HEK293 (cell line): ENCODE data around the gene OPN1SW.

Experiments
- CTCF ChIA-PET: fragments of 350-600 bp; formaldehyde crosslinking; extraction: SDS; loops from one replicate; lab custom pipeline; 2021; ENCODE audit warnings: antibody characterized with exemption; lab: Yijun Ruan, JAX
- POLR2A ChIA-PET: fragments of 300-600 bp; formaldehyde crosslinking; extraction: SDS; loops from one replicate; lab custom pipeline; 2020; ENCODE audit warnings: antibody characterized with exemption, inconsistent platforms; lab: Yijun Ruan, JAX
- H3K27ac ChIP-seq: fragments of 200-500 bp; sonication (Bioruptor generic); 2 replicates; pipeline ENCODE4 v1.5.1; 2014; ENCODE audit warnings: low read depth, low read length, control low read depth, inconsistent platforms; ENCODE audit errors: extremely low read depth
- H3K36me3 ChIP-seq, 2 experiments: fragments of 200-500 bp in 1 of 2; sonication (Bioruptor generic) in 1 of 2; 1 replicate in 1 of 2; 2 replicates in 1 of 2; pipeline ENCODE4 v1.5.1; 2014 to 2017; ENCODE audit warnings: inconsistent platforms in 2 of 2, low read length in 2 of 2; ENCODE audit not compliant: control insufficient read depth in 2 of 2, insufficient read depth in 1 of 2
- H3K4me1 ChIP-seq: fragments of 200-500 bp; sonication (Bioruptor generic); 2 replicates; pipeline ENCODE4 v1.5.1; 2014; ENCODE audit warnings: mild to moderate bottlenecking, low read length, inconsistent platforms; ENCODE audit not compliant: control insufficient read depth, insufficient read depth
- H3K4me3 ChIP-seq: 2 replicates; pipeline ENCODE4 v1.5.1; 2011; ENCODE audit warnings: low read depth, mild to moderate bottlenecking, control low read depth, low read length, moderate library complexity
- H3K9me3 ChIP-seq: fragments of 200-500 bp; sonication (Bioruptor generic); 2 replicates; pipeline ENCODE4 v1.5.1; 2014; ENCODE audit warnings: low read depth, low read length, inconsistent platforms; ENCODE audit not compliant: control insufficient read depth, insufficient read depth
- GLIS1 ChIP-seq: fragments of 450-650 bp; formaldehyde crosslinking; IDR thresholded peaks from 2 replicates; pipeline ENCODE4 v1.5.1; 2016; ENCODE audit warnings: missing biosample characterization, missing genetic modification characterization
- MZF1 ChIP-seq: fragments of 450-650 bp; formaldehyde crosslinking; IDR thresholded peaks from 2 replicates; pipeline ENCODE4 v1.5.1; 2017; ENCODE audit warnings: missing biosample characterization, missing genetic modification characterization, borderline replicate concordance
- SCRT1 ChIP-seq: fragments of 450-650 bp; formaldehyde crosslinking; IDR thresholded peaks from 2 replicates; pipeline ENCODE4 v1.5.1; 2016; ENCODE audit warnings: missing biosample characterization, missing genetic modification characterization, borderline replicate concordance
- SP2 ChIP-seq: fragments of 450-650 bp; formaldehyde crosslinking; IDR thresholded peaks from 2 replicates; pipeline ENCODE4 v1.5.1; 2016; ENCODE audit warnings: missing biosample characterization, missing genetic modification characterization
- ZBTB1 ChIP-seq: fragments of 450-650 bp; formaldehyde crosslinking; IDR thresholded peaks from 2 replicates; pipeline ENCODE4 v1.5.1; 2016; ENCODE audit warnings: missing biosample characterization, missing genetic modification characterization
- ZBTB21 ChIP-seq: fragments of 450-650 bp; formaldehyde crosslinking; IDR thresholded peaks from 2 replicates; pipeline ENCODE4 v1.5.1; 2017; ENCODE audit warnings: missing biosample characterization, missing genetic modification characterization
- ZBTB8A ChIP-seq: fragments of 450-650 bp; formaldehyde crosslinking; IDR thresholded peaks from 2 replicates; pipeline ENCODE4 v1.5.1; 2016; ENCODE audit warnings: missing biosample characterization, missing genetic modification characterization
- ZFP3 ChIP-seq: fragments of 450-650 bp; formaldehyde crosslinking; IDR thresholded peaks from 2 replicates; pipeline ENCODE4 v1.5.1; 2016; ENCODE audit warnings: low read depth, missing biosample characterization, missing genetic modification characterization
- ZNF138 ChIP-seq: fragments of 450-650 bp; formaldehyde crosslinking; IDR thresholded peaks from 2 replicates; pipeline ENCODE4 v1.5.1; 2016; ENCODE audit warnings: missing biosample characterization, missing genetic modification characterization, borderline replicate concordance
- ZNF19 ChIP-seq: fragments of 450-650 bp; formaldehyde crosslinking; IDR thresholded peaks from 2 replicates; pipeline ENCODE4; 2016; ENCODE audit warnings: missing biosample characterization, missing genetic modification characterization, low read depth
- ZNF341 ChIP-seq: fragments of 450-650 bp; formaldehyde crosslinking; IDR thresholded peaks from 2 replicates; pipeline ENCODE4; 2016; ENCODE audit warnings: low read depth, missing biosample characterization, missing genetic modification characterization
- ZNF549 ChIP-seq: fragments of 450-650 bp; IDR thresholded peaks from 2 replicates; pipeline ENCODE4 v1.5.1; 2018; ENCODE audit warnings: missing biosample characterization, missing genetic modification characterization, mild to moderate bottlenecking, inconsistent platforms, moderate library complexity
- ZNF560 ChIP-seq: fragments of 450-650 bp; formaldehyde crosslinking; IDR thresholded peaks from 2 replicates; pipeline ENCODE4 v1.5.1; 2017; ENCODE audit warnings: missing biosample characterization, missing genetic modification characterization, borderline replicate concordance
- ZNF596 ChIP-seq: fragments of 450-650 bp; IDR thresholded peaks from 2 replicates; pipeline ENCODE4 v1.5.0; 2018; ENCODE audit warnings: missing biosample characterization, mild to moderate bottlenecking, missing genetic modification characterization, moderate library complexity
- ZNF600 ChIP-seq: fragments of 450-650 bp; formaldehyde crosslinking; IDR thresholded peaks from 2 replicates; pipeline ENCODE4 v1.5.1; 2016; ENCODE audit warnings: missing biosample characterization, missing genetic modification characterization
- ZNF629 ChIP-seq: fragments of 450-650 bp; formaldehyde crosslinking; IDR thresholded peaks from 2 replicates; pipeline ENCODE4 v1.5.1; 2017; ENCODE audit warnings: missing biosample characterization, missing genetic modification characterization
- ZNF776 ChIP-seq: fragments of 450-650 bp; formaldehyde crosslinking; IDR thresholded peaks from 2 replicates; pipeline ENCODE4 v1.5.0; 2017; ENCODE audit warnings: missing biosample characterization, missing genetic modification characterization, borderline replicate concordance
- ZSCAN23 ChIP-seq: fragments of 450-650 bp; formaldehyde crosslinking; IDR thresholded peaks from 2 replicates; pipeline ENCODE4 v1.5.1; 2016; ENCODE audit warnings: missing biosample characterization, missing genetic modification characterization
- ZXDB ChIP-seq: fragments of 450-650 bp; formaldehyde crosslinking; IDR thresholded peaks from 2 replicates; pipeline ENCODE4 v1.5.1; 2016; ENCODE audit warnings: missing biosample characterization, missing genetic modification characterization
- TF ChIP-seq, protein P1 (sequence below): fragments of 450-650 bp; formaldehyde crosslinking; IDR thresholded peaks from 2 replicates; pipeline ENCODE4 v1.5.1; 2016; ENCODE audit warnings: missing biosample characterization, missing genetic modification characterization
- TF ChIP-seq, protein P2 (sequence below): fragments of 450-650 bp; formaldehyde crosslinking; IDR thresholded peaks from 2 replicates; pipeline ENCODE4 v1.5.1; 2016; ENCODE audit warnings: missing biosample characterization, missing genetic modification characterization
- TF ChIP-seq, protein P3 (sequence below): fragments of 450-650 bp; formaldehyde crosslinking; IDR thresholded peaks from 2 replicates; pipeline ENCODE4 v1.5.1; 2016; ENCODE audit warnings: missing biosample characterization, missing genetic modification characterization
- TF ChIP-seq, protein P4 (sequence below): fragments of 450-650 bp; formaldehyde crosslinking; IDR thresholded peaks from 2 replicates; pipeline ENCODE4 v1.5.1; 2016; ENCODE audit warnings: missing biosample characterization, missing genetic modification characterization

The OPN1SW gene

DNA sequence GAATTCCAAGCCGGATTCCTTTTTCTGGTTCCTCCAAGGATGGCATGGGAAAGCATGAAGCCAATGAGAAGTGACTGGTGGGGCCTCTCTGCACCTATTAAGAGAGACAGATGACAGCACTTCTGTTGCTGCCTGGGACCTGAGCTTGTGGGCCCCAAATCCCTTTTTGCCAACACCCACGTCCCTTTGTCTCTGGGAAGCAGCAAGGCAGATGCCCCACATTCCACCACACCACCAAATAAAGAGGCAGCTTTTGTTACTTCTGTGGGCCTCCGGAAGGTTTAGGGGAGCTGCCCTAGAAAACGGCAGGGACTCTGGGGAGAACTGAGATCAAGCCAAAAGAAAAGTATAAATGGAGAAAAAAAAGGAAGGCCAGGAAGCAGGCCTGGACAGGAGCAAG, 19.5 kb upstream of the OPN1SW start:
- no peak overlapping the region for H3K27ac ChIP-seq
- TF ChIP-seq ZNF600 (tag by site-specific recombination) (no peak), ZNF596 (tag by site-specific recombination) (no peak), ZSCAN23 (no peak), GLIS1 (tag by site-specific recombination) (no peak), ZNF776 (tag by site-specific recombination) (no peak), MZF1 (tag by site-specific recombination) (no peak), ZNF138 (tag by site-specific recombination) (no peak)
- TF ChIP-seq, all 188 proteins: peak for 0
- H3K4me1 ChIP-seq = peaks cover 2% of the 10 kb centered on the region; the same call in 1 of the 2 replicates
- POLR2A ChIA-PET = no interaction called here
- CTCF ChIA-PET = no interaction called here
- peaks cover 0 to 17% of the 10 kb centered on the region in 2 experiments; a peak in 2 of 3 replicates for H3K36me3 ChIP-seq
- H3K9me3 ChIP-seq = no peaks in the 10 kb centered on the region
- H3K4me3 ChIP-seq = no peak overlapping the region

DNA sequence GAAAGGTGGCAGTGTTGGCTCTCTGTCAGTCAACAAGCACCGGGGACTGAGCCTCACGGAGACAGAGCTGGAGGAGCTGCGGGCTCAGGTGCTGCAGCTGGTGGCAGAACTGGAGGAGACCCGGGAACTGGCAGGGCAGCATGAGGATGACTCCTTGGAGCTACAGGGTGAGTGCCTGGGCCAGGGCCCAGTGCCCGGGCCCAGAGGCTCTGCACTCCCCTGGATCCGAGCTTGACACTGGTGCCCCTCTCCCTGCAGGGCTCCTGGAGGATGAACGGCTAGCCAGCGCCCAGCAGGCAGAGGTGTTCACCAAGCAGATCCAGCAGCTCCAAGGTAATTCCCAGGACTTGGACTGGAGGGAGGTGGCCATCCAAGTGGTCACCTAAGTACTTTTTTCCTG, 18.8 kb upstream of the OPN1SW start:
- Histone ChIP-seq H3K9me3 (no peaks in the 10 kb centered on the region), H3K36me3 (peaks cover 0 to 17% of the 10 kb centered on the region in 2 experiments; a peak in 2 of 3 replicates), H3K4me3 (no peak overlapping the region), H3K4me1 (peaks cover 2% of the 10 kb centered on the region; the same call in 1 of the 2 replicates), H3K27ac (no peak overlapping the region)
- POLR2A ChIA-PET = no interaction called here
- CTCF ChIA-PET = interaction anchor here (0.6 kb wide), 1 partner anchor 294 kb away, joined by 3 read pairs; no protein-coding TSS in a partner anchor
- TF ChIP-seq SP2 (tag by site-specific recombination) (no peak), ZNF776 (tag by site-specific recombination) (no peak), SCRT1 (no peak), ZBTB1 (tag by site-specific recombination) (no peak), ZSCAN23 (no peak), ZBTB21 (tag by site-specific recombination) (no peak), ZNF19 (tag by site-specific recombination) (no peak), ZNF629 (no peak), ZXDB (tag by site-specific recombination) (no peak), ZBTB8A (tag by site-specific recombination) (no peak), MZF1 (tag by site-specific recombination) (no peak), ZFP3 (tag by site-specific recombination) (no peak), ZNF560 (tag by site-specific recombination) (no peak), ZNF341 (no peak), ZNF549 (tag by site-specific recombination) (no peak)
- TF ChIP-seq, protein P1, sequence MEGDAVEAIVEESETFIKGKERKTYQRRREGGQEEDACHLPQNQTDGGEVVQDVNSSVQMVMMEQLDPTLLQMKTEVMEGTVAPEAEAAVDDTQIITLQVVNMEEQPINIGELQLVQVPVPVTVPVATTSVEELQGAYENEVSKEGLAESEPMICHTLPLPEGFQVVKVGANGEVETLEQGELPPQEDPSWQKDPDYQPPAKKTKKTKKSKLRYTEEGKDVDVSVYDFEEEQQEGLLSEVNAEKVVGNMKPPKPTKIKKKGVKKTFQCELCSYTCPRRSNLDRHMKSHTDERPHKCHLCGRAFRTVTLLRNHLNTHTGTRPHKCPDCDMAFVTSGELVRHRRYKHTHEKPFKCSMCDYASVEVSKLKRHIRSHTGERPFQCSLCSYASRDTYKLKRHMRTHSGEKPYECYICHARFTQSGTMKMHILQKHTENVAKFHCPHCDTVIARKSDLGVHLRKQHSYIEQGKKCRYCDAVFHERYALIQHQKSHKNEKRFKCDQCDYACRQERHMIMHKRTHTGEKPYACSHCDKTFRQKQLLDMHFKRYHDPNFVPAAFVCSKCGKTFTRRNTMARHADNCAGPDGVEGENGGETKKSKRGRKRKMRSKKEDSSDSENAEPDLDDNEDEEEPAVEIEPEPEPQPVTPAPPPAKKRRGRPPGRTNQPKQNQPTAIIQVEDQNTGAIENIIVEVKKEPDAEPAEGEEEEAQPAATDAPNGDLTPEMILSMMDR (tag by site-specific recombination) = no peak
- TF ChIP-seq, protein P2, sequence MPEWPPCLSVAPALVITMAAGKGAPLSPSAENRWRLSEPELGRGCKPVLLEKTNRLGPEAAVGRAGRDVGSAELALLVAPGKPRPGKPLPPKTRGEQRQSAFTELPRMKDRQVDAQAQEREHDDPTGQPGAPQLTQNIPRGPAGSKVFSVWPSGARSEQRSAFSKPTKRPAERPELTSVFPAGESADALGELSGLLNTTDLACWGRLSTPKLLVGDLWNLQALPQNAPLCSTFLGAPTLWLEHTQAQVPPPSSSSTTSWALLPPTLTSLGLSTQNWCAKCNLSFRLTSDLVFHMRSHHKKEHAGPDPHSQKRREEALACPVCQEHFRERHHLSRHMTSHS = no peak
- TF ChIP-seq, protein P3, sequence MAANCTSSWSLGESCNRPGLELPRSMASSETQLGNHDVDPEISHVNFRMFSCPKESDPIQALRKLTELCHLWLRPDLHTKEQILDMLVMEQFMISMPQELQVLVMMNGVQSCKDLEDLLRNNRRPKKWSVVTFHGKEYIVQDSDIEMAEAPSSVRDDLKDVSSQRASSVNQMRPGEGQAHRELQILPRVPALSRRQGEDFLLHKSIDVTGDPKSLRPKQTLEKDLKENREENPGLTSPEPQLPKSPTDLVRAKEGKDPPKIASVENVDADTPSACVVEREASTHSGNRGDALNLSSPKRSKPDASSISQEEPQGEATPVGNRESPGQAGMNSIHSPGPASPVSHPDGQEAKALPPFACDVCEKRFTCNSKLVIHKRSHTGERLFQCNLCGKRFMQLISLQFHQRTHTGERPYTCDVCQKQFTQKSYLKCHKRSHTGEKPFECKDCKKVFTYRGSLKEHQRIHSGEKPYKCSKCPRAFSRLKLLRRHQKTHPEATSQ (tag by site-specific recombination) = no peak
- TF ChIP-seq, protein P4, sequence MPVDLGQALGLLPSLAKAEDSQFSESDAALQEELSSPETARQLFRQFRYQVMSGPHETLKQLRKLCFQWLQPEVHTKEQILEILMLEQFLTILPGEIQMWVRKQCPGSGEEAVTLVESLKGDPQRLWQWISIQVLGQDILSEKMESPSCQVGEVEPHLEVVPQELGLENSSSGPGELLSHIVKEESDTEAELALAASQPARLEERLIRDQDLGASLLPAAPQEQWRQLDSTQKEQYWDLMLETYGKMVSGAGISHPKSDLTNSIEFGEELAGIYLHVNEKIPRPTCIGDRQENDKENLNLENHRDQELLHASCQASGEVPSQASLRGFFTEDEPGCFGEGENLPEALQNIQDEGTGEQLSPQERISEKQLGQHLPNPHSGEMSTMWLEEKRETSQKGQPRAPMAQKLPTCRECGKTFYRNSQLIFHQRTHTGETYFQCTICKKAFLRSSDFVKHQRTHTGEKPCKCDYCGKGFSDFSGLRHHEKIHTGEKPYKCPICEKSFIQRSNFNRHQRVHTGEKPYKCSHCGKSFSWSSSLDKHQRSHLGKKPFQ (tag by site-specific recombination) = no peak
